Endothelial cell of umbilical vein (primary cell): ENCODE results near the gene A1BG. TPM values are rescaled to one million over a fixed set of nuclear protein-coding genes. Genes with fewer than 3 reads are reported as not detected.

Source experiments
- BruUV-seq: library from RNA; stranded (reverse); fragments of 400-500 nt; replicated peaks from 2 replicates; lab custom pipeline; 2021; lab: Mats Ljungman, UMichigan
- CTCF ChIA-PET: fragments of 300-600, 350-600 bp; sonication (Branson Sonifier 250); formaldehyde crosslinking; loops from one replicate; lab custom pipeline; 2021; ENCODE audit warnings: antibody characterized with exemption, inconsistent platforms; lab: Charles Lee
- POLR2A ChIA-PET: fragments of 300-600, 350-600 bp; sonication (Branson Sonifier 250); formaldehyde crosslinking; loops from one replicate; lab custom pipeline; 2021; ENCODE audit warnings: antibody characterized with exemption, inconsistent platforms; lab: Charles Lee
- DNase-seq: peaks from one replicate; pipeline ENCODE4 v3.0.0-alpha.2; 2011; ENCODE audit warnings: low read depth, low spot score
- FAIRE-seq: peaks from 2 replicates; lab custom pipeline; 2011; peaks lifted over from hg19 to GRCh38; lab: Jason Lieb, UNC
- H2AFZ ChIP-seq: 2 replicates; pipeline ENCODE4 v1.6.0; 2012; ENCODE audit warnings: low read depth, low read length, control low read depth, inconsistent platforms
- H3K27ac ChIP-seq: 2 replicates; pipeline ENCODE4 v1.5.1; 2011; ENCODE audit warnings: low read depth, mild to moderate bottlenecking, control low read depth, low read length, moderate library complexity; ENCODE audit not compliant: insufficient read depth
- H3K27me3 ChIP-seq, 2 experiments: 2 replicates each; pipeline versions ENCODE4 v1.6.0 to v1.6.1; 2011; ENCODE audit warnings: low read length in 2 of 2, mixed read lengths in 1 of 2; ENCODE audit not compliant: control insufficient read depth in 2 of 2, insufficient read depth in 2 of 2
- H3K36me3 ChIP-seq, 2 experiments: 2 replicates in 1 of 2; 3 replicates in 1 of 2; pipeline ENCODE4 v1.5.1; 2011; ENCODE audit warnings: low read length in 2 of 2, mild to moderate bottlenecking in 1 of 2, moderate library complexity in 1 of 2; ENCODE audit not compliant: control insufficient read depth in 2 of 2, insufficient read depth in 2 of 2; ENCODE audit errors: extremely low read depth in 1 of 2
- H3K4me1 ChIP-seq: 3 replicates; pipeline ENCODE4 v1.5.1; 2011; ENCODE audit warnings: mild to moderate bottlenecking, low read length; ENCODE audit not compliant: control insufficient read depth, insufficient read depth; ENCODE audit errors: extremely low read depth
- H3K4me2 ChIP-seq: 2 replicates; pipeline ENCODE4 v1.6.1; 2011; ENCODE audit warnings: low read length, control low read depth, mixed read lengths; ENCODE audit not compliant: insufficient read depth
- H3K4me3 ChIP-seq, 3 experiments: fragments of 200-600 bp in 1 of 3; sonication (generic), shearing (Covaris generic) in 1 of 3; replicated peaks in 1 of 3; 2 replicates each; pipeline ENCODE4 v1.5.1; 2011 to 2016; ENCODE audit warnings: control low read depth in 3 of 3, low read length in 3 of 3, mild to moderate bottlenecking in 2 of 3, inconsistent platforms in 1 of 3, low read depth in 1 of 3, moderate library complexity in 1 of 3; ENCODE audit not compliant: insufficient read depth in 1 of 3
- H3K79me2 ChIP-seq: 2 replicates; pipeline ENCODE4 v1.6.0; 2012; ENCODE audit warnings: low read length, inconsistent platforms; ENCODE audit not compliant: control insufficient read depth, insufficient read depth
- H3K9ac ChIP-seq: replicated peaks from 2 replicates; pipeline ENCODE3; 2011; ENCODE audit warnings: low read length, control low read depth; ENCODE audit not compliant: insufficient read depth; ENCODE audit errors: extremely low read depth
- H3K9me1 ChIP-seq: replicated peaks from 3 replicates; pipeline ENCODE4 v1.6.0; 2011; ENCODE audit warnings: mild to moderate bottlenecking, low read length; ENCODE audit not compliant: control insufficient read depth, insufficient read depth; ENCODE audit errors: extremely low read depth
- H3K9me3 ChIP-seq: replicated peaks from 2 replicates; pipeline ENCODE4 v1.5.1; 2012; ENCODE audit warnings: low read length, inconsistent platforms; ENCODE audit not compliant: control insufficient read depth, insufficient read depth
- H4K20me1 ChIP-seq: replicated peaks from 2 replicates; pipeline ENCODE3; 2011; ENCODE audit warnings: mild to moderate bottlenecking, low read length; ENCODE audit not compliant: control insufficient read depth, insufficient read depth; ENCODE audit errors: extremely low read depth
- EZH2 ChIP-seq: IDR thresholded peaks from 2 replicates; pipeline ENCODE4 v1.6.1; 2012; ENCODE audit warnings: borderline replicate concordance, low read depth, mild to moderate bottlenecking, moderate library complexity, low read length, inconsistent platforms; ENCODE audit not compliant: severe bottlenecking
- FOS ChIP-seq: IDR thresholded peaks from 2 replicates; pipeline ENCODE4 v1.6.1; 2011; ENCODE audit warnings: mild to moderate bottlenecking, low read length, moderate library complexity, borderline replicate concordance; ENCODE audit not compliant: insufficient read depth
- GATA2 ChIP-seq: IDR thresholded peaks from 2 replicates; pipeline ENCODE4 v1.7.0; 2011; ENCODE audit warnings: low read depth, mild to moderate bottlenecking, moderate library complexity, mixed read lengths, low read length; ENCODE audit not compliant: insufficient read length, insufficient read depth
- JUN ChIP-seq: IDR thresholded peaks from 2 replicates; pipeline ENCODE4 v1.6.1; 2011; ENCODE audit warnings: borderline replicate concordance, low read depth; ENCODE audit not compliant: insufficient read length, insufficient read depth
- MAX ChIP-seq: IDR thresholded peaks from 2 replicates; pipeline ENCODE4 v1.6.1; 2011; ENCODE audit not compliant: insufficient read depth, insufficient read length
- MYC ChIP-seq: IDR thresholded peaks from one replicate; pipeline ENCODE4 v1.6.1; 2011; ENCODE audit warnings: mild to moderate bottlenecking, low read depth, low read length
- POLR2A ChIP-seq: IDR thresholded peaks from 2 replicates; pipeline ENCODE4 v1.6.1; 2012; ENCODE audit warnings: low read depth, mild to moderate bottlenecking, control low read depth, low read length
- POLR2AphosphoS5 ChIP-seq: IDR thresholded peaks from 2 replicates; pipeline ENCODE4 v1.6.1; 2012; ENCODE audit warnings: low read depth, mild to moderate bottlenecking, control low read depth, low read length, moderate library complexity; ENCODE audit not compliant: insufficient read depth
- dilution Hi-C: fragments of 300-500 bp; cut with MboI; formaldehyde crosslinking; loops from one replicate; pipeline ENCODE4 v1.15.0; 2019; ENCODE audit warnings: low sequenced_read_pairs; ENCODE audit not compliant: extremely low pct_ligation_motif_present
- intact Hi-C: fragments of 100-400 bp; cut with micrococcal nuclease; formaldehyde crosslinking; loops from one replicate; pipeline ENCODE4 v1.10.0; 2022
- polyA plus RNA-seq, 4 experiments: library from polyadenylated mRNA; depleted of rRNA in 3 of 4; stranded (reverse) in 3 of 4; unstranded in 1 of 4; fragments of >200 nt; gene quantifications; 2 replicates each; pipeline versions ENCODE4 v1.2.1 to v1.2.3, GENCODE V29; 2011 to 2012; ENCODE audit warnings: missing spikeins in 1 of 4
- total RNA-seq: library from RNA; stranded (reverse); gene quantifications from 2 replicates; pipeline ENCODE4 v1.2.3, GENCODE V29; 2021
- TF ChIP-seq, protein P1 (sequence below), 2 donors: IDR thresholded peaks; 1 replicate in 1 of 2; 2 replicates in 1 of 2; pipeline ENCODE4 v1.5.1; 2011; ENCODE audit warnings: low read length in 2 of 2, mild to moderate bottlenecking in 2 of 2, moderate library complexity in 2 of 2, control low read depth in 1 of 2, inconsistent platforms in 1 of 2, low read depth in 1 of 2; ENCODE audit not compliant: insufficient read depth in 1 of 2; ENCODE audit errors: extremely low read depth in 1 of 2

The A1BG gene
- total and polyA plus RNA-seq, 2 donors (not counting 3 experiments of a cell fraction or from before 2014, with no cell fraction given) = 2.3 to 3.7 TPM

DNA sequence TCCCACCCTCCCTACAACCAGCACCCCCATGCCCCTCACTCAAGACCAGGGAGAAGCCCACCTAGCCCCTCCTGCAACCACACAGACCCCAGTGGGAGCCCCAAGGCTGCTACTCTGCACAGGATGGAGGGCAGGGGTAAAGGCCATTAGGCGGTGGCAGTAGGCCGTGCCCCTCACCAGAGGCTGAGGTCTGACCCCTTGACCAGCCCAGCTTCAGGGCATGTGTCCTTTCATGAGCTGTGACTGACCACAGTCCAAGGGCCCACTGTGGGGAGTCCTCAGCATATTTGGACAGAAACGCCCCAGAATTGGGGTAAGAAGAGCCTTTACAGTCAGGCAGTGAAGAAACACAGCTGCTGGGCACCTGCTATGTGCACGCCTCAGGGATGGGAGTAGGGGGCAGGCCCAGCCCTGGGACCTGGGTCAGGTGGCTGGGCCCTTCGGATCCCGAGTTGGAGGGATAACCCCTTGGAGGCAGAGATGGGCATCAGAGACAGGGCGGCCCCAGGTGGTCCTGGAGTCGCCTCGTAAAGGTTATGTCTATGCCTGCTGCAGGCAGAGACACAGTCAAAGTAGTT is 32.1 kb upstream of the A1BG start:
- Histone ChIP-seq H3K9me1 (no peaks in the 10 kb centered on the region), H3K4me1 (peaks cover 18% of the 10 kb centered on the region), H3K9ac (no peak overlapping the region), H3K79me2 (peaks cover 27% of the 10 kb centered on the region), H2AFZ (no peak overlapping the region), H3K27me3 (no peaks in the 10 kb centered on the region), H4K20me1 (peaks cover 2% of the 10 kb centered on the region), H3K27ac (no peak overlapping the region), H3K36me3 (peaks cover 0 to 5% of the 10 kb centered on the region in 2 experiments), H3K4me3 (no peak overlapping the region), H3K4me2 (no peak overlapping the region), H3K9me3 (no peaks in the 10 kb centered on the region)
- dilution Hi-C loops (no loop called here), intact Hi-C loops (no loop called here)
- DNase-seq = no peak
- TF ChIP-seq EZH2 (no peak), POLR2AphosphoS5 (no peak), FOS (no peak), JUN (no peak), MYC (no peak), GATA2 (no peak), POLR2A (no peak), MAX (no peak)
- TF ChIP-seq, protein P1, sequence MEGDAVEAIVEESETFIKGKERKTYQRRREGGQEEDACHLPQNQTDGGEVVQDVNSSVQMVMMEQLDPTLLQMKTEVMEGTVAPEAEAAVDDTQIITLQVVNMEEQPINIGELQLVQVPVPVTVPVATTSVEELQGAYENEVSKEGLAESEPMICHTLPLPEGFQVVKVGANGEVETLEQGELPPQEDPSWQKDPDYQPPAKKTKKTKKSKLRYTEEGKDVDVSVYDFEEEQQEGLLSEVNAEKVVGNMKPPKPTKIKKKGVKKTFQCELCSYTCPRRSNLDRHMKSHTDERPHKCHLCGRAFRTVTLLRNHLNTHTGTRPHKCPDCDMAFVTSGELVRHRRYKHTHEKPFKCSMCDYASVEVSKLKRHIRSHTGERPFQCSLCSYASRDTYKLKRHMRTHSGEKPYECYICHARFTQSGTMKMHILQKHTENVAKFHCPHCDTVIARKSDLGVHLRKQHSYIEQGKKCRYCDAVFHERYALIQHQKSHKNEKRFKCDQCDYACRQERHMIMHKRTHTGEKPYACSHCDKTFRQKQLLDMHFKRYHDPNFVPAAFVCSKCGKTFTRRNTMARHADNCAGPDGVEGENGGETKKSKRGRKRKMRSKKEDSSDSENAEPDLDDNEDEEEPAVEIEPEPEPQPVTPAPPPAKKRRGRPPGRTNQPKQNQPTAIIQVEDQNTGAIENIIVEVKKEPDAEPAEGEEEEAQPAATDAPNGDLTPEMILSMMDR (IDR thresholded peaks at IDR 0.05; ENCODE audit: extremely low read depth in 1 of 2, insufficient read depth in 1 of 2, low read depth in 1 of 2, low read length in 2 of 2) = no peak
- FAIRE-seq = no peak
- ChIA-PET POLR2A (no interaction called here), CTCF (no interaction called here)
- no TSS peak for BruUV-seq
